WTC11 (cell line): ENCODE data around the gene RPS25. TPM values are rescaled to one million over a fixed set of nuclear protein-coding genes. Genes with fewer than 3 reads are reported as not detected.
A peak's percentile ranks its signal among the peaks of the same experiment; 100 is the strongest.

Experiments
- ATAC-seq: fragments of 200-7000 bp; cut with Tn5 transposase; 2 replicates; pipeline ENCODE4 v1.10.0; 2021; ENCODE audit warnings: mild to moderate bottlenecking, moderate library complexity
- CTCF ChIA-PET: fragments of 300-600 bp; sonication (Branson Sonifier 250); formaldehyde crosslinking; loops from one replicate; lab custom pipeline; 2021; ENCODE audit warnings: antibody characterized with exemption; lab: Charles Lee
- POLR2A ChIA-PET: fragments of 350-600 bp; sonication (Branson Sonifier 250); formaldehyde crosslinking; loops from one replicate; lab custom pipeline; 2021; ENCODE audit warnings: antibody characterized with exemption; lab: Charles Lee
- DNase-seq: peaks from one replicate; pipeline ENCODE4 v3.0.0; 2021; ENCODE audit warnings: low spot score
- H3K27ac Mint-ChIP-seq: 2 replicates; pipeline ENCODE4 v1.8.0; 2021; ENCODE audit warnings: mixed read lengths
- H3K27me3 Mint-ChIP-seq: 2 replicates; pipeline ENCODE4 v1.8.0; 2021; ENCODE audit warnings: low read depth, mild to moderate bottlenecking, moderate library complexity, mixed read lengths
- H3K36me3 Mint-ChIP-seq: 2 replicates; pipeline ENCODE4 v1.8.0; 2021; ENCODE audit warnings: mixed read lengths
- H3K4me1 Mint-ChIP-seq: 2 replicates; pipeline ENCODE4 v1.8.0; 2022; ENCODE audit warnings: mixed read lengths
- H3K4me3 Mint-ChIP-seq: 2 replicates; pipeline ENCODE4 v1.8.0; 2021; ENCODE audit warnings: mild to moderate bottlenecking, moderate library complexity, mixed read lengths
- H3K9me3 Mint-ChIP-seq: 2 replicates; pipeline ENCODE4 v1.8.0; 2021; ENCODE audit warnings: mixed read lengths
- ARID4B ChIP-seq: sonication (generic); formaldehyde crosslinking; IDR thresholded peaks from 2 replicates; pipeline ENCODE4 v1.8.0; 2023; ENCODE audit warnings: missing genetic modification reagents, mild to moderate bottlenecking, borderline replicate concordance
- CREB1 ChIP-seq: sonication (generic); formaldehyde crosslinking; IDR thresholded peaks from 2 replicates; pipeline ENCODE4 v1.8.0; 2023; ENCODE audit warnings: mild to moderate bottlenecking, missing genetic modification reagents
- E2F1 ChIP-seq: sonication (generic); formaldehyde crosslinking; IDR thresholded peaks from 2 replicates; pipeline ENCODE4 v1.8.0; 2022; ENCODE audit warnings: mild to moderate bottlenecking, missing genetic modification reagents
- E2F5 ChIP-seq: sonication (generic); formaldehyde crosslinking; IDR thresholded peaks from 2 replicates; pipeline ENCODE4 v1.8.1; 2022; ENCODE audit warnings: mild to moderate bottlenecking, moderate library complexity, missing genetic modification reagents
- ESRRA ChIP-seq: sonication (generic); formaldehyde crosslinking; IDR thresholded peaks from 2 replicates; pipeline ENCODE4 v1.8.1; 2022; ENCODE audit warnings: mild to moderate bottlenecking, missing genetic modification reagents, borderline replicate concordance
- FOXK1 ChIP-seq: sonication (generic); formaldehyde crosslinking; IDR thresholded peaks from 2 replicates; pipeline ENCODE4 v1.8.0; 2022; ENCODE audit warnings: mild to moderate bottlenecking, moderate library complexity, missing genetic modification reagents
- FOXP1 ChIP-seq: sonication (generic); formaldehyde crosslinking; IDR thresholded peaks from 2 replicates; pipeline ENCODE4 v1.8.0; 2022; ENCODE audit warnings: missing genetic modification reagents, mild to moderate bottlenecking, moderate library complexity, borderline replicate concordance
- GABPB1 ChIP-seq: sonication (generic); formaldehyde crosslinking; IDR thresholded peaks from 2 replicates; pipeline ENCODE4 v1.8.1; 2023; ENCODE audit warnings: mild to moderate bottlenecking, missing genetic modification reagents
- GRHL2 ChIP-seq: fragments of 250-450 bp; sonication (Bioruptor Pico); IDR thresholded peaks from 2 replicates; pipeline ENCODE4 v1.8.0; 2022; ENCODE audit warnings: mild to moderate bottlenecking, moderate library complexity; ENCODE audit not compliant: insufficient replicate concordance, severe bottlenecking
- KAT7 ChIP-seq: sonication (generic); formaldehyde crosslinking; IDR thresholded peaks from 2 replicates; pipeline ENCODE4 v1.8.1; 2023; ENCODE audit warnings: missing genetic modification reagents, mild to moderate bottlenecking, borderline replicate concordance
- MXD4 ChIP-seq: fragments of 250-450 bp; sonication (Bioruptor Pico); IDR thresholded peaks from 2 replicates; pipeline ENCODE4 v1.8.0; 2021; ENCODE audit warnings: mild to moderate bottlenecking, moderate library complexity, borderline replicate concordance
- NFE2L1 ChIP-seq: sonication (generic); formaldehyde crosslinking; IDR thresholded peaks from 2 replicates; pipeline ENCODE4 v1.8.1; 2023; ENCODE audit warnings: missing genetic modification reagents
- NFYB ChIP-seq: sonication (generic); formaldehyde crosslinking; conservative IDR thresholded peaks from 2 replicates; pipeline ENCODE4 v1.8.0; 2022; ENCODE audit warnings: low read depth, missing genetic modification reagents
- OVOL2 ChIP-seq: fragments of 250-450 bp; sonication (Bioruptor Pico); IDR thresholded peaks from 2 replicates; pipeline ENCODE4 v1.9.0; 2021; ENCODE audit warnings: mild to moderate bottlenecking, borderline replicate concordance
- PREB ChIP-seq: sonication (generic); formaldehyde crosslinking; IDR thresholded peaks from 2 replicates; pipeline ENCODE4 v1.8.1; 2022; ENCODE audit warnings: mild to moderate bottlenecking, missing genetic modification reagents, moderate library complexity, borderline replicate concordance
- RELA ChIP-seq: sonication (generic); formaldehyde crosslinking; IDR thresholded peaks from 2 replicates; pipeline ENCODE4 v1.8.1; 2022; ENCODE audit warnings: missing genetic modification reagents, mild to moderate bottlenecking, borderline replicate concordance
- RORB ChIP-seq: fragments of 250-450 bp; sonication (Bioruptor Pico); IDR thresholded peaks from 2 replicates; pipeline ENCODE4 v1.9.0; 2021; ENCODE audit warnings: mild to moderate bottlenecking
- SMAD4 ChIP-seq: sonication (generic); formaldehyde crosslinking; IDR thresholded peaks from 2 replicates; pipeline ENCODE4 v1.8.0; 2022; ENCODE audit warnings: mild to moderate bottlenecking, missing genetic modification reagents
- SP1 ChIP-seq: sonication (generic); formaldehyde crosslinking; conservative IDR thresholded peaks from 2 replicates; pipeline ENCODE4 v1.8.1; 2022; ENCODE audit warnings: missing genetic modification reagents
- ZNF219 ChIP-seq: sonication (generic); formaldehyde crosslinking; IDR thresholded peaks from 2 replicates; pipeline ENCODE4 v1.8.0; 2023; ENCODE audit warnings: missing genetic modification reagents, mild to moderate bottlenecking, borderline replicate concordance
- total RNA-seq: library from RNA; stranded (reverse); gene quantifications from 3 replicates; pipeline ENCODE4 v1.2.3, GENCODE V29; 2021
- TF ChIP-seq, protein P1 (sequence below): fragments of 250-450 bp; sonication (Bioruptor Pico); IDR thresholded peaks from 2 replicates; pipeline ENCODE4 v1.8.0; 2021; ENCODE audit warnings: mild to moderate bottlenecking
- TF ChIP-seq, protein P2 (sequence below): sonication (generic); formaldehyde crosslinking; IDR thresholded peaks from 2 replicates; pipeline ENCODE4 v1.8.1; 2023; ENCODE audit warnings: mild to moderate bottlenecking, missing genetic modification reagents

RPS25 gene
- total RNA-seq, 1 experiment from 2014 or later: 1,349 TPM

DNA sequence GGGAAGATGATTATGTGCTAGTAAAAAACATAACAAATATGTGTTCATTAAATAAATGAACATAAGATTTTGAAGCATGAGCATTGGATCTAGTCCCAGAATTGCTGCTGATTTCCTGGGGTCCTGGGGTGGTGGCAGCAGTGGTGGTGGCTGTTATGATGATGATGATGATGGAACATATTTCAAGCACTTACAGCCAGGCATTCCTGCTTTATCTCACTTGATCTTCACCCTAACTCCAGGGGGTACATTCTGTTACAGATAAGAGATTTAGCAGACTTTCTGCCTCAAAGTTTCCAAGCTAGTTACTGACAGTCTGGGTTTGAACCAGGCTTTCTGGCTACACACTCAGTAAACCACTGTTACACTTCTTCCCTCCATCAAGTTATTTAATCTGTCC, 5.6 kb upstream of the RPS25 start:
- Mint-ChIP-seq H3K4me1 (peaks cover 13% of the 10 kb centered on the region), H3K9me3 (no peaks in the 10 kb centered on the region), H3K36me3 (peaks cover 56% of the 10 kb centered on the region), H3K27me3 (no peaks in the 10 kb centered on the region), H3K27ac (peak overlapping the region; percentile 17; the same call in 1 of the 2 replicates), H3K4me3 (no peak overlapping the region)
- ATAC-seq (no peak), DNase-seq (no peak)
- CTCF ChIA-PET: interaction anchor here (0.6 to 0.7 kb wide), 2 partner anchors 96 to 121 kb away, joined by 3 read pairs; no protein-coding TSS in a partner anchor
- POLR2A ChIA-PET: no interaction called here
- TF ChIP-seq E2F5 (CRISPR knock-in tag) (no peak), MXD4 (CRISPR knock-in tag) (no peak), NFYB (CRISPR knock-in tag) (no peak), PREB (CRISPR knock-in tag) (no peak), RORB (CRISPR knock-in tag) (no peak), GABPB1 (CRISPR knock-in tag) (no peak), RELA (CRISPR knock-in tag) (no peak), ESRRA (CRISPR knock-in tag) (no peak), GRHL2 (CRISPR knock-in tag) (no peak)
- TF ChIP-seq, protein P1, sequence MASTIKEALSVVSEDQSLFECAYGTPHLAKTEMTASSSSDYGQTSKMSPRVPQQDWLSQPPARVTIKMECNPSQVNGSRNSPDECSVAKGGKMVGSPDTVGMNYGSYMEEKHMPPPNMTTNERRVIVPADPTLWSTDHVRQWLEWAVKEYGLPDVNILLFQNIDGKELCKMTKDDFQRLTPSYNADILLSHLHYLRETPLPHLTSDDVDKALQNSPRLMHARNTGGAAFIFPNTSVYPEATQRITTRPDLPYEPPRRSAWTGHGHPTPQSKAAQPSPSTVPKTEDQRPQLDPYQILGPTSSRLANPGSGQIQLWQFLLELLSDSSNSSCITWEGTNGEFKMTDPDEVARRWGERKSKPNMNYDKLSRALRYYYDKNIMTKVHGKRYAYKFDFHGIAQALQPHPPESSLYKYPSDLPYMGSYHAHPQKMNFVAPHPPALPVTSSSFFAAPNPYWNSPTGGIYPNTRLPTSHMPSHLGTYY (CRISPR knock-in tag): no peak
- TF ChIP-seq, protein P2, sequence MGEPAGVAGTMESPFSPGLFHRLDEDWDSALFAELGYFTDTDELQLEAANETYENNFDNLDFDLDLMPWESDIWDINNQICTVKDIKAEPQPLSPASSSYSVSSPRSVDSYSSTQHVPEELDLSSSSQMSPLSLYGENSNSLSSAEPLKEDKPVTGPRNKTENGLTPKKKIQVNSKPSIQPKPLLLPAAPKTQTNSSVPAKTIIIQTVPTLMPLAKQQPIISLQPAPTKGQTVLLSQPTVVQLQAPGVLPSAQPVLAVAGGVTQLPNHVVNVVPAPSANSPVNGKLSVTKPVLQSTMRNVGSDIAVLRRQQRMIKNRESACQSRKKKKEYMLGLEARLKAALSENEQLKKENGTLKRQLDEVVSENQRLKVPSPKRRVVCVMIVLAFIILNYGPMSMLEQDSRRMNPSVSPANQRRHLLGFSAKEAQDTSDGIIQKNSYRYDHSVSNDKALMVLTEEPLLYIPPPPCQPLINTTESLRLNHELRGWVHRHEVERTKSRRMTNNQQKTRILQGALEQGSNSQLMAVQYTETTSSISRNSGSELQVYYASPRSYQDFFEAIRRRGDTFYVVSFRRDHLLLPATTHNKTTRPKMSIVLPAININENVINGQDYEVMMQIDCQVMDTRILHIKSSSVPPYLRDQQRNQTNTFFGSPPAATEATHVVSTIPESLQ (CRISPR knock-in tag): no peak

DNA sequence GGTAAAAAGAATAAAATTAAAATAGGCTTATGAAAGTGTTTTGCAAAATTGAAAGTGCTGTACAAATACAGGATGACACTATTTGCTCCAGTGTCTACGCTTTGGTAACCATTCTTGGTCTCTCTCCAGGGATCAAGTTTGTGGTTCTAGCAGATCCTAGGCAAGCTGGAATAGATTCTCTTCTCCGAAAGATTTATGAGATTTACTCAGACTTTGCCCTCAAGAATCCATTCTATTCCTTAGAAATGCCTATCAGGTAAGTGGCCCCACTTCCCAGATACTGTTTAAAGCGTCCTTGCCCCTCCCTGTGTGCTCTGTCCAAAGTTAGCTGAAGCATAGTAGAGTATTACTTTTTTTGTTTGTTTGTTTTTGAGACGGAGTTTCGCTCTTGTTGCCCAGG, 3.5 kb upstream of the RPS25 start:
- TF ChIP-seq ZNF219 (CRISPR knock-in tag) (no peak), SMAD4 (no peak), ESRRA (CRISPR knock-in tag) (no peak), KAT7 (CRISPR knock-in tag) (no peak), NFE2L1 (CRISPR knock-in tag) (no peak), FOXK1 (CRISPR knock-in tag) (no peak), OVOL2 (CRISPR knock-in tag) (no peak), FOXP1 (CRISPR knock-in tag) (no peak), CREB1 (CRISPR knock-in tag) (no peak), ARID4B (CRISPR knock-in tag) (no peak), SP1 (CRISPR knock-in tag) (no peak), E2F1 (no peak)
- TF ChIP-seq, protein P1 (CRISPR knock-in tag): no peak
- no peaks in the 10 kb centered on the region; the same call in 1 of the 2 replicates for H3K27me3 Mint-ChIP-seq
- H3K9me3 Mint-ChIP-seq: no peaks in the 10 kb centered on the region
- no peak overlapping the region for H3K27ac Mint-ChIP-seq
- ChIA-PET POLR2A (no interaction called here), CTCF (interaction anchor here (1.1 kb wide), 1 partner anchor 10 kb away, joined by 5 read pairs; no protein-coding TSS in a partner anchor)
- H3K4me3 Mint-ChIP-seq: no peak overlapping the region
- peaks cover 14% of the 10 kb centered on the region for H3K4me1 Mint-ChIP-seq
- ATAC-seq (no peak), DNase-seq (no peak)
- peaks cover 57% of the 10 kb centered on the region for H3K36me3 Mint-ChIP-seq
